Heart left ventricle (tissue), 16 donors: ENCODE data around the gene SLC47A1. TPM values are rescaled to one million over a fixed set of nuclear protein-coding genes. Genes with fewer than 3 reads are reported as not detected.

ENCODE experiments used
- ATAC-seq, 4 donors: fragments of 200-7000 bp; cut with Tn5 transposase; one replicate each; pipeline ENCODE4 v1.9.1; 2020 to 2022; ENCODE audit warnings: moderate library complexity in 4 of 4, mild to moderate bottlenecking in 3 of 4, moderate number of reproducible peaks in 1 of 4
- DNase-seq, 5 donors: peaks; one replicate each; pipeline ENCODE4 v3.0.0-alpha.2; 2020
- H3K27ac ChIP-seq, 12 donors: fragments of 200-600 bp; sonication (generic) in 4 of 12; one replicate each; pipeline versions ENCODE4 v1.5.0 to v1.8.0; 2016 to 2022; ENCODE audit warnings: mild to moderate bottlenecking in 2 of 12
- H3K27me3 ChIP-seq, 9 donors: fragments of 200-600 bp; sonication (generic) in 2 of 9; one replicate each; pipeline versions ENCODE4 v1.5.1 to v1.8.0; 2016 to 2022; ENCODE audit warnings: mild to moderate bottlenecking in 3 of 9
- H3K36me3 ChIP-seq, 9 donors: fragments of 200-600 bp; sonication (generic) in 2 of 9; one replicate each; pipeline versions ENCODE4 v1.5.0 to v1.8.0; 2018 to 2022; ENCODE audit warnings: mild to moderate bottlenecking in 2 of 9
- H3K4me1 ChIP-seq, 12 donors: fragments of 200-600 bp; sonication (generic) in 4 of 12; one replicate each; pipeline versions ENCODE4 v1.5.0 to v1.8.0; 2016 to 2022; ENCODE audit warnings: mild to moderate bottlenecking in 3 of 12
- H3K4me3 ChIP-seq, 12 donors: fragments of 200-600 bp; sonication (generic) in 4 of 12; one replicate each; pipeline versions ENCODE4 v1.5.0 to v1.8.0; 2017 to 2022; ENCODE audit warnings: mild to moderate bottlenecking in 9 of 12, moderate library complexity in 4 of 12
- H3K9me3 ChIP-seq, 12 donors: fragments of 200-600 bp; sonication (generic) in 4 of 12; one replicate each; pipeline versions ENCODE4 v1.5.0 to v1.8.0; 2016 to 2022; ENCODE audit warnings: mild to moderate bottlenecking in 1 of 12
- POLR2A ChIP-seq, 2 donors: fragments of 450-650 bp; IDR thresholded peaks; one replicate each; pipeline ENCODE4 v1.6.1; 2017; ENCODE audit warnings: antibody characterized with exemption in 2 of 2, mild to moderate bottlenecking in 2 of 2, moderate library complexity in 2 of 2
- WGBS, 4 donors: extraction: QIAGEN DNeasy Blood & Tissue Kit in 2 of 4; methylation state at CpG; one replicate each; pipeline versions ENCODE4 v1.1.5 to v1.1.7; 2013 to 2018; 5-methylcytosine and 5-hydroxymethylcytosine counted together
- intact Hi-C, 10 donors: fragments of 100-400 bp; cut with DNase I; formaldehyde crosslinking; loops; one replicate each; pipeline versions ENCODE4 v1.11.1 to v1.14.2; 2022
- polyA plus RNA-seq, 2 donors: library from polyadenylated mRNA; stranded (reverse); fragments of 200-250 nt; gene quantifications; one replicate each; pipeline ENCODE4 v1.2.3, GENCODE V29; 2013
- total RNA-seq, 9 donors: library from RNA; depleted of rRNA in 2 of 9; stranded (reverse); fragments of >200 nt in 2 of 9; fragmentation: NEBNext Ultra II Directional in 3 of 9; extraction: Animal tissue kit (Norgen Biotek cat#: 25700) in 3 of 9; gene quantifications; one replicate each; pipeline versions ENCODE4 v1.1.0 to v1.2.4, GENCODE V29; 2016 to 2023
- TF ChIP-seq, protein P1 (sequence below), 12 donors: fragments of 200-600 bp; sonication (generic) in 4 of 12; IDR thresholded peaks; one replicate each; pipeline versions ENCODE4 v1.5.0 to v1.8.0; 2018 to 2022; ENCODE audit warnings: antibody characterized with exemption in 12 of 12, mild to moderate bottlenecking in 5 of 12
- donor health status: ischemic (EF 13 %, LVEDD 7.1; RV severe dilation, severe dysfunction).
- donor health status: healthy with polysubstance abuse.
- donor health status: DM: no; HTN: yes; CAD: no.
- donor health status: DM: no; HTN: no; CAD: no.
- donor health status: ischemic (EF 25% LVEDD 6.9; RV normal size, moderate dysfunction).
- donor health status: ischemic (EF 25% LVEDD 5.7; RV mildly dilated, moderate dysfunction).
- donor health status: healthy.
- donor health status: DM: yes; HTN: yes; CAD: no.
- donor health status: ischemic (EF 35%, LVEDD 5.7; RV mildly dilated, moderate dysfunction).
- donor health status: nonischemic (EF 11% LVEDD 7.7; RV severe dilation, severe dysfunction).
- donor health status: DM: yes; HTN: yes; CAD: no.
- donor health status: PGD.
- donor health status: ischemic (EF 29% LVEDD 5.4; RV normal size, mild dysfunction).
- donor health status: nonischemic (EF 23%, LVEDD 6.1; RV moderate dilation, normal function).

The SLC47A1 gene
- total and polyA plus RNA-seq, 11 donors, result 1.8 to 25.5 (median 10.2) TPM

DNA sequence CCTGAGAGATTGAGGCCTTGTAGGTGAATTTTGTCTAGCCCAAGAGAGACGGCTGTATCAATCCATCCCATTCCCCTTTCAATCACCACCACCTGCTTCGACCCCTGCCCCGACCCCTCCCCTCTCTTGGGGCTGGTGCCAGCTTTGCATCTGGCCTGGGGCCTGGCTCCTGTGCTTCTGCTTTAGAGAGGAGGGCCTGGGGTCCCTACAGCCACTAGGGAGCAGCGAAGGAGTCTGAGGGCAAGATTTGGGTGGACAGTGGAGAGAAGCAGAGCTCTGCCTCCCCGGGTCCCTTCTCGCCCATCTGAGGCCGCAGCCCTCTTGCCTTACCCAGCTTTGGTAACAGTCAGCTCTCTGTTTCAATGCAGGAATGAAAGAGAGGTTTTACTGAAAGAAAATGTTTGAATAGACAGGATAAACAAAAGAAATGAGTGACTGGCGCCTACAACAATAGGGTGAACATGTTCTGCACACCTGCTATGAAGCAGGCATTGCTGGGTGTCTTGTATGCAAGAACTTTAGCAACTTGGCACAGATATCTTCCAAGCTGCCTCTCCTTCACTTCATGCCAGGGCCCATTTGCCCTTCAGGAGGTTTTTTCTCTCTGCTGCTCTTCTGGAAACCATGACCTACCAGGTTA is 57.4 kb downstream of the SLC47A1 start:
- no peaks in the 10 kb centered on the region for H3K36me3 ChIP-seq
- 84 to 88% (median 84%) methylated on average over 8 of the region's 8 CpGs for WGBS, 4 donors
- intact Hi-C loops, result loop anchor here in 1 of 10 donors (5.0 kb wide), 1 partner anchor 41 kb away; no protein-coding TSS in a partner anchor
- no peaks in the 10 kb centered on the region for H3K27me3 ChIP-seq
- no peaks in the 10 kb centered on the region for H3K9me3 ChIP-seq
- no peak overlapping the region for H3K27ac ChIP-seq
- no peak for TF ChIP-seq POLR2A (IDR thresholded peaks at IDR 0.05)
- TF ChIP-seq, protein P1, sequence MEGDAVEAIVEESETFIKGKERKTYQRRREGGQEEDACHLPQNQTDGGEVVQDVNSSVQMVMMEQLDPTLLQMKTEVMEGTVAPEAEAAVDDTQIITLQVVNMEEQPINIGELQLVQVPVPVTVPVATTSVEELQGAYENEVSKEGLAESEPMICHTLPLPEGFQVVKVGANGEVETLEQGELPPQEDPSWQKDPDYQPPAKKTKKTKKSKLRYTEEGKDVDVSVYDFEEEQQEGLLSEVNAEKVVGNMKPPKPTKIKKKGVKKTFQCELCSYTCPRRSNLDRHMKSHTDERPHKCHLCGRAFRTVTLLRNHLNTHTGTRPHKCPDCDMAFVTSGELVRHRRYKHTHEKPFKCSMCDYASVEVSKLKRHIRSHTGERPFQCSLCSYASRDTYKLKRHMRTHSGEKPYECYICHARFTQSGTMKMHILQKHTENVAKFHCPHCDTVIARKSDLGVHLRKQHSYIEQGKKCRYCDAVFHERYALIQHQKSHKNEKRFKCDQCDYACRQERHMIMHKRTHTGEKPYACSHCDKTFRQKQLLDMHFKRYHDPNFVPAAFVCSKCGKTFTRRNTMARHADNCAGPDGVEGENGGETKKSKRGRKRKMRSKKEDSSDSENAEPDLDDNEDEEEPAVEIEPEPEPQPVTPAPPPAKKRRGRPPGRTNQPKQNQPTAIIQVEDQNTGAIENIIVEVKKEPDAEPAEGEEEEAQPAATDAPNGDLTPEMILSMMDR (IDR thresholded peaks at IDR 0.05), result no peak
- no peak overlapping the region for H3K4me3 ChIP-seq
- no peak for ATAC-seq
- H3K4me1 ChIP-seq, result peaks cover 0 to 12% (median 0%) of the 10 kb centered on the region in 12 donors
- DNase-seq, result no peak

DNA sequence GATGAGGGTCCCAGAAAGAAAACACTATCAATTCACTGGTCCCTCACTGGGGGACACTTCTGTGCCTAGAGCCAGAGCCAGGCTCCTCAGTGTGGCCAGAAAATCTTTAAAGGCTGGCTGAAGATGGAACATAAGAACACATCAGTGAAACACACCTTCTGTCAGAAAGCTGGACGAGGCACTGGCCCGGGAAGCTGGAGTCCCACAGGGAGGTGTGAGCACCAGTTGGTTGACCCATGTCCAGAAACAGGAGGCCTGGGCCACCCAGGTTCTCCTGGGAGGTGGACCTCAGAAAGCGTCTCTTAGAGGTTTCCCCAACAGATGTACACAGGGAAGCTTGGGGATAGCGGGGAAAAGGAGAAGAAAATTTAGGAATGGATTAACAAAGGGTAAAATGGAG is 58.7 kb downstream of the SLC47A1 start:
- no peaks in the 10 kb centered on the region for H3K36me3 ChIP-seq
- TF ChIP-seq POLR2A (IDR thresholded peaks at IDR 0.05), result no peak
- TF ChIP-seq, protein P1 (IDR thresholded peaks at IDR 0.05), result no peak

DNA sequence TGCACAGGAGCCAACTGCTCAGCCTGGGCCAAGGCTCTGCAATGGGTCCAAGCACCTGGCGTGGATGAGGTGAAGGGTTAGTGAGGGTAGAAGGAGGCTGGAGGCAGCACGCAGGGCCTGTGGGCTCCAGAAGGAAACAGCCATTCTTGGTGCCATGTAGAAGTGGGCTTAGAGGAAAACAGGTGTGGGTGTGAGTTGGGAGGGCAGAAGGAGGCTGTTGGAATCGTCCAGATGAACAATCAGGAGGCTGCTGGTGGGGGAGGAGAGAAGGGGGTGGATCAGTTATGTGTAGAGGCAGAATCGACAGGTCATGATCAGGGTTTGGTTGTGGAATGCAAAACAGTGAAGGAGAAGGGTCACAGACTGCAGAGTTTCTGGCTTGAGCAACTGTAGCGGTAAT is 63.2 kb downstream of the SLC47A1 start:
- no peaks in the 10 kb centered on the region for H3K27me3 ChIP-seq
- TF ChIP-seq, protein P1 (IDR thresholded peaks at IDR 0.05), result no peak
- no peak for TF ChIP-seq POLR2A (IDR thresholded peaks at IDR 0.05)
- no peak overlapping the region for H3K27ac ChIP-seq
- no peaks in the 10 kb centered on the region for H3K36me3 ChIP-seq
- intact Hi-C loops, result no loop called here
- DNase-seq, result no peak
- H3K4me3 ChIP-seq, result no peak overlapping the region
- peaks cover 0 to 5% (median 0%) of the 10 kb centered on the region in 12 donors for H3K4me1 ChIP-seq
- ATAC-seq, result no peak
- H3K9me3 ChIP-seq, result no peaks in the 10 kb centered on the region
- WGBS, 4 donors, result 75 to 81% (median 78%) methylated on average over 5 of the region's 5 CpGs

More for the DNA sequence above, 58.7 kb downstream of the SLC47A1 start:
- WGBS, 4 donors, result 63 to 85% (median 74%) methylated on average over 4 of the region's 4 CpGs
- no peaks in the 10 kb centered on the region for H3K9me3 ChIP-seq
- ATAC-seq (no peak), DNase-seq (no peak)
- no peaks in the 10 kb centered on the region for H3K27me3 ChIP-seq
- no peak overlapping the region for H3K4me3 ChIP-seq
- peaks cover 0 to 12% (median 0%) of the 10 kb centered on the region in 12 donors for H3K4me1 ChIP-seq
- H3K27ac ChIP-seq, result no peak overlapping the region
- intact Hi-C loops, result loop anchor here in 1 of 10 donors (5.0 kb wide), 1 partner anchor 40 kb away; no protein-coding TSS in a partner anchor

DNA sequence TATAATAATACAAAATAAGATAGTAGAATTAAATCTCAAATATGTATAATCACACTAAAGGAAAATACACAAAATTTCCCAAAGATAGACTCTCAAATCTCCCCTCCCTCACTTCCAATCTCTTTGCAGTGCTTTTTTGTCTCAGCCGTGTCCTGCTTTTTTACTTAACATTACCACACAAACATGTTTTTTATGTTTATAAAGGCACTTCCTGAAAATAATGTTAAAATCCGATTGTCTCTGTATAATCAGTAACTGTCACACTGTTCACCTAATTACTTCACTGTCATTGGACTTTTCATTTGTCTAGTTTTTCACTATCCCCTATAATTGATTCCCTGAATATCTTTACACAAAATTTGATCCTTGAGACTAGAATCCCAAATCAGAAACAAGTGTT is 76.7 kb downstream of the SLC47A1 start:
- TF ChIP-seq, protein P1 (IDR thresholded peaks at IDR 0.05), result no peak
- TF ChIP-seq POLR2A (IDR thresholded peaks at IDR 0.05), result no peak
- intact Hi-C loops, result no loop called here
- WGBS, 4 donors, result 35 to 58% (median 53%) methylated on average over 2 of the region's 2 CpGs
- DNase-seq (no peak), ATAC-seq (no peak)
- H3K36me3 ChIP-seq, result no peaks in the 10 kb centered on the region
- H3K27ac ChIP-seq, result no peak overlapping the region
- peaks cover 0 to 11% (median 0%) of the 10 kb centered on the region in 12 donors for H3K4me1 ChIP-seq
- H3K27me3 ChIP-seq, result no peaks in the 10 kb centered on the region
- H3K4me3 ChIP-seq, result no peak overlapping the region
- H3K9me3 ChIP-seq, result no peaks in the 10 kb centered on the region
